GM21723 (cell line): ENCODE results near the gene DENND1A.

Experiments used
- ATAC-seq: cut with Tn5 transposase; IDR thresholded peaks from one replicate; pipeline ENCODE4 v1.9.1; 2021; ENCODE audit warnings: mild to moderate bottlenecking, moderate library complexity; ENCODE audit not compliant: unreplicated experiment

The DENND1A gene

DNA sequence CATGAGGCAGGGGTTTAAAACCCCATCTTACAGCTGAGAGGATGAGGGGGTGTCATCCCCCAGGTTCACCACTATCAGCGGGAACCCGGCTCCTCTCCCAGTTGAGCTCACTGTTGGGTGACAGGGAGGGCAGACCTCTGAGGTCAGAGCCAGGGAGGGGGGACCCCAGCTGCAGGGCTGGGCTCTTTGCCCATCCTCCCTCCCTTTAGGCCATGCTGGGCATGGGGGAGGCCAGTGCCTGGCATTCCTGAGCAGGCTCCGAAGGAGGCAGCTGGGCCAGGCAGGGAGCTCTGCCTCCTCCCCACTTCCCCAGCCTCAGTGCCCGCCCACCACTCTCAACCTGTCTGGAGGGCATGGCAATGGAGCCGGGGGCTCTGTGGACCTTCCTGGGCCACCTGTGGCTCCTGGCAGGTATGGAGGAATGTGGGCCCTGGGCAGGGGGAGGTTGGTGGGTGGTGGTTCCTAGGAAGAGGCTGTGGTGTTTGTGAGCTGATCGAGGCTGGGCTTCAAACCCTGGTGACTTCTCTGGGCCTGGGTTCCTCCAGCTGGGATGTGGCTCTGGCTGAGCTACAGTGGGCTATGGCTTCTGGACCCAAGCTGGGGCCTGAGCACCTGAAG, 561.3 kb downstream of the DENND1A start:
- ATAC-seq, result no peak

DNA sequence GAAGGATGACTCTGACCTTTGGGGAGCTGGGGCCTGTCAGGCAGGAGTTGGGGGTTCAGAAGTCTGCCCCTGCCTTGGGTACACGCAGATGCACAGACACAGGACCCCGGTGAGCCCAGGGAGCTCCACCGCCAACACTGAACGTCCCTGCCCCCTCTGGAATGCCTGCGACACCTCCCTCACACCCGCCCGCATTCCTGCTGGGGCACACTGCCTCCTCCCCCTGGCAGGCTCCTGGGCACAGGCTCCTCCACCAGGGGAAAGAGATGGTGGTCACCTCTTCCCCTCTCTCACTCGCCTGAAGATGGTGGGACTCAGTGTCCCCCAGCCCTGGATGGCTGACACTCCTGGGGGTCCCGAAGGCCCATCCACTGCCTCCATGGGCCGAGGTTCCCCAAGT, 561.9 kb downstream of the DENND1A start:
- ATAC-seq, result no peak

DNA sequence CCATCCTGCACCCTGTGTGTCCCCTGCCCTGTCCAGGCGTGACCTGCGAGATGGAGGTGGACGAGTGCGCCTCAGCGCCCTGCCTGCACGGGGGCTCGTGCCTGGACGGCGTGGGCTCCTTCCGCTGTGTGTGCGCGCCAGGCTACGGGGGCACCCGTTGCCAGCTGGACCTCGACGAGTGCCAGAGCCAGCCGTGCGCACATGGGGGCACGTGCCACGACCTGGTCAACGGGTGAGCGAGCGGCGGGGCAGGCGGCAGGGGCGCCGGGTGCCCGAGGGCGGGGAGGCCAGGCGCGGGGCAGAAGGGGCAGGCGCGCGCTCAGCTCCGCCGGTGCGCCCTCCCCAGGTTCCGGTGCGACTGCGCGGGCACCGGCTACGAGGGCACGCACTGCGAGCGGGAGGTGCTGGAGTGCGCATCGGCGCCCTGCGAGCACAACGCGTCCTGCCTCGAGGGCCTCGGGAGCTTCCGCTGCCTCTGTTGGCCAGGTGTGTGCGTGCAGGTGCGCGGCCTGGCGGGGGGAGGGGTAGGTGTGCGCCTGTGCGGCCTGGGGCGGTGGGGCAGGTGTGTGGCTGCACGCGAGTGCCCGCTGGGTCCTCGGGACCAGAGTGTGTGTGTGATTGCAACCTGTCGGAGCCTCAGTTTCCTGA, 563.9 kb downstream of the DENND1A start:
- no peak for ATAC-seq

DNA sequence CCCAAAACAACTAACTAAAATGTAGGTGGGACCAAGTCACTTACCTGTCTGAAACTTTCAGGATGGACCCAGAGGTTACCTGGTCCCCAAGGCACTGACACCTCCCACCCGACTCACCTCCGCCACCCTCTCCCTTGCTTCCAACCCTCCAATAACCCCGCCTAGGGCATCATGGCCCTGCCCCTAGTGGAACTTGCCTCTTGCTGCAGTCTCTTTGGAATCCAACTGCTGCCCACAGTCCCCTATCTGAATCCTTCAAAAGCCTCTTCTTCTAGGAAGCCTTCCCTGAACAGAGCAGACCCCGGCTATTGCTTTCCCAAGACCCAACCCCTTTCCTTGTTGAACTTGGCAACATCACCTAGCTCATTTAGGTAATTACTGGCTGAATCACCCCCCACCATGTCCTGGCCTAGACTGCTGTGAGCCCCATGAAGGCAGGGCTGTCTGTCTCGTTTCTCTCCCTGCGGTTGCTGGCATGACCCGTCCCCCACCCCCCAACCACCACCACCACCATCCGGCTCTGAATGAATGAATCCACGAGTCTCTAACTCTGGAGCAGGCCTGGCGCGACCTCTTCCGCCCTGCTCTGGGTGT, 564.5 kb downstream of the DENND1A start:
- no peak for ATAC-seq

DNA sequence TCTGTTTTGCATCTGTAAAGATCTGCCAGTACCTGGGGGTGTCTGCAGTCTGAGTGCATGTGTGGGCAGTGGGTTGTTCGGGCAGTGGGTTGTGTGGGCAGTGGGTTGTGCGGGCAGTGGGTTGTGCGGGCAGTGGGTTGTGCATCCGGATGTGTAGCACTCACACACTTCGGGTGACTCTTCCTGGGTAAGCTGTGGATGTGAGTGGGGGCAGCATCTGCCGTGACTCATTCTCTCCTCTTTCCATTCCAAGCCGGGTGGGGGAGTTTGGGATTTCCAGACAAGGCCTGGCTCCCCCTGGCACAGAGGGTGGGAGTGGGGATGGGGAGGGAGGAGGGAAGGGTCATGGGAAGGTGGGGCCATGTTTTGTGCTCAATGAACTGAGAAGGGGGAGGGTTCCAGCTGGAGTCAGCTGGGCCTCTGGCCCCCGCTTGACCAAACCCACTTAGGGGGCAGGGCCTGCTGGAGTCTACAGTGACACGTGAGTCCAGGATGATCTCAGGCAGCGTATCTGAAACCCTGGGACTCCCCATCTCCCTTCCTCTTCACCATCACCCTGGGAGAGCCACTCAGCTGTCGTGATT, 565.6 kb downstream of the DENND1A start:
- no peak for ATAC-seq

DNA sequence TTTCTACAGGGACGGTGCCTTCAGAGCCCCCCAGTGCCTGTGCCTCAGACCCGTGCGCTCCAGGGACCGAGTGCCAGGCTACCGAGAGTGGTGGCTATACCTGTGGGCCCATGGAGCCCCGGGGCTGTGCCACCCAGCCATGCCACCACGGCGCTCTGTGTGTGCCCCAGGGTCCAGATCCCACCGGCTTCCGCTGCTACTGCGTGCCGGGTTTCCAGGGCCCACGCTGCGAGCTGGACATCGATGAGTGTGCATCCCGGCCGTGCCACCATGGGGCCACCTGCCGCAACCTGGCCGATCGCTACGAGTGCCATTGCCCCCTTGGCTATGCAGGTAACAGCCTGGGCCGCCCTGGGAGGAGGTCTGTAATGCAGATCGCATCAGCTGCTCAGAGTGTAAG, 567.1 kb downstream of the DENND1A start:
- ATAC-seq, result no peak

DNA sequence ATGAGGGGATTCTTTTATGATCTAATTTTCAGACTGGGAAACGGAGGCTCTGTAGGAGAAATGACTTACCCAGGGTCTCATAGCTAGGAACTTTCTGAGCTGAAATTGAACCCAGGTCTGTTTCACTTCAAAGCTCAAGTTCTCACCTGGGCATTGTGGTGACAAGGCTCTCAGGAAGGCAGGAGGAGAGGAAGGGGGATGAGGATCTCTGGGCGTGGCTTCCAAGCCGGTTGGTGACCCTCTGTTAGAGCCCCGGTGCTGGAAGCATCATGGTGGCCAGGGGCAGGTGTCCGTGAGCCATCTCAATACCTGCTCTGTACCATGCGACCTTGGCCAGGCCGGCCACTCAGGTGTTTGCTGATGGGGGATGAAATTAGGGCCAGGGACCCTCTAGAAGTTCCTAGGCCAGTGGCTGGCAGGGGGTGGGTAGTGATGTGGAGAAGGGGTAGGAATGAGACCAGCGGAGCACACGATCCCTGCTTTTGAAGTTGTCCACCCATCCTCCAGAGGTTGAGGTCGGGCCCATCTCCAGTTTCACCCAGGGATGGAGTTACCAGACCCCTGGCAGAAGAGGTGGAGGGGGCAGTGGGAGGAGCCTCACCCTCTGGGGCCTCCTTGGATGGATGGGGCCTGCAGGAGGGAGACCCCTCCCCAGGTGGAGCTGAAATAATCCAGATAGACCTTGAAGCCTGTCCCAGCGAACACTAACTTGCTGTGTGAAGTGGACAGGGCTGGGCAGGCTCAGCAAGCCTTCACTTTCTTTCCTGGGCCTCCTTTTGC, 568.0 kb downstream of the DENND1A start:
- ATAC-seq, result no peak

DNA sequence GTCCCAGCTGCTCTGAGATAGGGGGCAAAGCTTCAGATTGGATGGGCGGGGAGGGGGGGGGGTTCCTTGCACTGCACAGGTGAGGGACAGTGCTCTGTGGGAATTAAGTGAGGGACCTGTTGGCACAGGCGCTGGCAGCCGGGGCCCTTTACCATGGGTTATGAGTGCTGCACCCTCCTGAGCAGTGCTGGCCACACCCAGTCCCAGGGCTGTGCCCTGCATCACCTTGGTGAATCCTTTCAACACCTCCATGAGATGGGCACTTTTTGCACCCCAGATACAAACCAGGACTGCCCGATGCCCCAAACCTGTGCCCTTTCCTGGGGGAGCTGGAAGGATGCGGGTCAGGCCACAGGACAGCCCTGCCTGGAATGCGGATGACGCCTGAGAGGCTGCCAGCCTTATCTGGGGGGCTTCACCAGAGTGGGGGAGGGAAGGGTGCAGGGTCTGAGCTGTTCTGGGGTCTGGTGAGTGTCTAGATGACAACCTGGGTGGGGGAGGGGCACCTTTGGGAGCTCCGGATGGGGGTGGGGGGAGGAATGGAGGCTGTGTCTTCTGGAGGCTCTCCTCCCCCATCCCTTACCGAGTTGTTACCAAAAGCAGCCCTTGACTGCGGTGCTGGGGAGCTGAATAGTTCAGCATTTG, 568.7 kb downstream of the DENND1A start:
- ATAC-seq, result no peak

DNA sequence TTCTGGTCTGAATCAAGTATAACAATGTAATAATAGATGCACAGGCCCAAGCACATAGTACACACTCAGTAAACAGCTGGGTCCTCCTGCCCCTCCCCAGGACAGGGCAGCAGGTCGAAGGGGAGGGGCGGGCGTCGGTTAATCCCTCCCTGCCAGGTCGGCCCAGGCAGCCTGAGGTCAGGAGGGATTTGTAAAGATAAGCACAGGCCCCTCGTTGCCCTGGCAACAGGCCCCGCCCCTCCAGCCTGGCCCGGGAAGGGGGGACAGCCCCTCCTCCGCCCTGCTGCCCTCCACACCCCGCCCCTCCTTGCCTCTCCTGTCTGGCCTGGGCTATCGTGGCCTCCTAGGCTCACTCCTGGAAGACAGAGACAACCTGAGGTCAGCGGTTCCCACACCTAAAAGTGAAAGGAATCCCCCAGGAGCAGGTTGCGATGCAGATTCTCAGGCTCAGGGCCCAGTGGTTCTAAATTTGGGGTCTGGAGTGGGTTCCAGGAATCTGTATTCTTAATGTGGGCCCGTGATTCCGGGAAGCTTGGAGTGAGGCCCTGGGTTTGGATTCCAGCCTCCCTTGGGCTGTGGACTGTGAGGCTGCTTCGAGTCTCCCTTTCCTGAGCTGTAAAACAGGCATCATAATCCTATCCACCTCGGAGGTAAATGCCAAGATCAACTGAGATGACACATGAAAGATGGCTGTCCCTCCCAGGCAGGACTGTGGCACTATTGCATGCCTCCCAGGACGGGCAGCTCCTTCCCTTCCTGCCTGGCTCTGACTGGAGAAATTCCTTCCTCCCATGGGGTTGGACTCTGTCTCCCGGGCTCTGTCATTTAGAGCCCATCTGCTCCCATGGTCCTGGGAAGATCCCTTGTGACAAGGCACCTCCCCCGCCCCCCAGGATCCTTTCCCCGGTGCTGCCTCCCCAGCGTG, 569.5 kb downstream of the DENND1A start:
- no peak for ATAC-seq

DNA sequence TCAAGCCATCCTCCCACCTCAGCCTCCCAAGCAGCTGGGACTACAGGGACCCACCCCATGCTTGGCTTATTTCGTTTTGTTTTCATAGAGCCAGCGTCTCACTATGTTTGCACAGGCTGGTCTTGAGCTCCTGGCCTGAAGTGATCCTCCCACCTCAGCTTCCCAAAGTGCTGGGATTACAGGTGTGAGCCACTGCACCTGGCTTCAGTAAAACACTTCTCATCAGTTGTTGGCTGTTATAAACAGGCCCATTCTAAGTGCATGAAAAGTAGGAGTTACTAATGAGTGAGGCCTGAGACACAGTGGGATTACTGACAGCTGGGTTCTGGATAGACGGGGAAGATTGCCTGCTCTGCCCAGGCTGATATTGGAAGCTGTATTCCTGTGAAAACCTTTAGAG, 570.4 kb downstream of the DENND1A start:
- no peak for ATAC-seq

DNA sequence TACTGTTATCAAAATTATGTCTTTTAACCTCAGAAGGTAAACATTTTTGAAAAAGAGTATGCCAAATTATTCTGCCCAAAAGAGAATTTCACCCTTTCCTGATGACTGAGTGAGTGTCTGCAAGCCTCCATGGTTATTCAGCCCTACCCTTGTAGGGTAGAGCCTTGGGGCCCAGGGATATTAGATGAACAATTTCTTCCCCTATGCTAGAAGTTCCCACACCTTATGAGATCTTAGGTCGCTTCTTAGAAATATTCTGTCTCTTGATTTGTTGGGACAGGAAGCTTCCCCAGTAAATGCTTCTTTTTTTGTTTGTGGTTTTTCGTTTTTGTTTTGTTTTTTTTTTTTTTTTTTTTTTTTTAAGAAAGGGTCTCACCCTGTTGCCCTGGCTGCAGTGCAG, 570.8 kb downstream of the DENND1A start:
- ATAC-seq, result no peak

DNA sequence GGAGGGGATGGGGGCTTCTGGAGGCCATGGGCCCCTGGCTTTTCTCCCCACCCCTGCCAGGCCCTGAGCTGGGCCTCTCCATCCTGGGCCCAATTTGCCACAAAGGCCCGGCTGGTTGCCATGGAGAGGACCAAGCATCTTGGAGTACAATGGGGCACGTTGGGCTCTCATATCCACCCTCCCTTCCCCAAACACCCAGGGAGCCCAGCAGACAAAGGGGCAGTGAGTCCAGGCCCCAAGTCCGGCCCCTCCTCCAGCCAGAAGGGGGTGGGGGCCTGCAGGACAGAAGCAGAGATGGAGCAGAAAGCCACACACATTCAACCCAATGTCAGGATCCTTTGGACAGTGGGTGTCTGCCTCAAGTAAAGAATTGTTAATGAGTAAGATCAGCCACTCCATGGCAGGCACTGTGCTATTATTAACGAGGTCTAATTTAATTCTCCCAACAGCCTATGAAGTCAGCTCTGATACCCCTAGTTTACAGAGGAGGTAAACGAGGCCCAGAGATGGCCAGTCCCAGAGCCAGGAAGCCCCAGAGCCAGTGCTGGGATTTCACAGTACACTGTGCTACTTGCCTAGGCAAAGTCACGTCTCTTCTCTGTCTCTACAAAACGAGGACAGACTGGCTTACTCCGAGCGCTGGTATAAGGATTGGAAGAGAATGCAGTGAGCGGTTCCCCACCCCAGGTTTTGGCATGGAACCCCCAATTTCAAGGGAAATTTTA, 571.6 kb downstream of the DENND1A start:
- no peak for ATAC-seq

DNA sequence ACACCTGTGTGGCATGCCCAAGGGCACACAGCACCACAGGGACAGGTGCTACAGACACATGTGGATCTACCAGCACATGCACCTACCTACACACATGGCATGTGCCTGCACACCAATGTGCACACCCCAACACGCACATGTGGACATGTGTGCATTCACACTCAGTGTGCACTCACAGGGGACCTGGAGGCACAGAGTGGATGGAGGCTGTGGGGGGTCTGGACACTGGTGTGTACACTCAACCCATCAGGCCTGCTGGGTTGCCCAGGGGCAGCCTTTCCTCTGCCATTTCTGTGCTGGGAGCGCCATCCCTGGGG, 572.2 kb downstream of the DENND1A start:
- ATAC-seq, result no peak

DNA sequence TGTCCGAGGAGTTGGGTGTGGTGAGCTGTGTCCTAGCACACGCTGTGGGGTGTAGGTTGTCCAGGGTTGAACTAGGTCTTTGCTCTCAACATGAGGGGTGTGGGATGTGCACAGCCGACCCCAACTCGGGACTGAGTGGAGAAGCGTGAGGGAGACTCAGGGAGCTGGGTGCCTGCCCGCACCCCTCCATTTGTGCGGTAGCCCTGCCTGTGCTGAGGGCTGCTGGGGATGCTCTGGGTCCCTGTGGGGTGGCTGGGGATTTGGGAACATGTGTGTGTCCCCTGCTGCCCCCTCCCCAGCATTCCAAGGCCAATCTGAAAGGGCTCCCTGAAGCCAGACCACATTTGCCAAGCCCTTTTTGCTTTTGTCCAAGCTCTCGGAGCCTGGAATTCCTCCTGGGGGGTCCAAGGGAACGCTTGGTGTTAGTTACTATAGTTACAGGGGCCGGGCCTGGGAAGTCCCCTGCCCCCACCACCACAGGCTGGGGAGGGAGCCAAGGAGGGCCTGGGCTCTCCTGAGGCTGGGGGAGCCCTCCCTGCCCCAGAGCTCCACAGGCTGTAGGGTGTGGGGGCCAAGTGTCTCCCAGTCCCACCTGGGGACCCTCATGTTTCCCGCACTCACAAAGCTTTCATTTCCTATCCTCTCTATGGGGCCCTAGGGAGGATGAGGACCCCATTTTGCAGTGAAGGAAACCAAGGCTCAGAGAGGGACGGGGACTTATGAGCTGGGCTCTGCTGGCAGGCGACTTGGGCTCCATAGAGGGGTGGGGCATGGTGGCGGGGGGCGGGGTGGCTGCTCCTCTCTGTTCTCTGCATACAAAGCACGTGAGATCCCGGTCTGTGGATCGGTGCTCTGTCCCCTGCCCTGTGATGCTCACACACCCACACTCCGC, 572.8 kb downstream of the DENND1A start:
- ATAC-seq, result no peak

DNA sequence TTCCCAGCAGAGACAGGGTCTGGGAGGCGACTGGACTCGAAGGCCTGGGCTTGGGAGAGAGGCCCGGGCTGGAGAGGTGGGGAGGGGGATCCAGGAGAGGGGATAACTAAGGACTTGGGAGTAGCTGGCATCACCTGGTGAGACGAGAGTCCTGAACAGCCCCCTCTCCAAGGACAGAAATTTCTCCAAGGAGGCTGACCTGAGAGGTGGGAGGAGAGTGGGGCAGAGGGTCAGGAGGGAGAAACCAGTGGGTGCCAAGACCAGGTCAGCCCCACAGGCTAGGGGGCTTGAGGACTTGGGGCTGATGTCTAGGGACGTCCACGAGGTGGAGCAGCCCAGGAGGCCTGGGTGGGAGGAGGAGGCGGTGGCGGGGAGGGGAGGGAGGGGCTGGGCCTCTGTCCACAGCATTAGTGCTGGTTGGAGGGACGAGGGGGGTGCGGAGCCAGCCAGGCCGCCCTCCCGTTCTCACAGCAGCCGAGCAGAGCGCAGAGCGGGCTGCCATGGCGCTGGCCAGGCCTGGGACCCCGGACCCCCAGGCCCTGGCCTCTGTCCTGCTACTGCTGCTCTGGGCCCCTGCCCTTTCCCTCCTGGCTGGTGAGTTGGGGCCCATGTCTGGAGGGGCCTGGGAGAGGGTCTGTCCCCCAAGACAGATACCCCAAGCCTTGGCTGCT, 574.0 kb downstream of the DENND1A start, which contains the start of gene CRB2:
TSS of gene CRB2 (plus strand) at position 437 of the 671 bp plus-strand sequence. CDS start at position 501, 64 bp downstream.
- no peak for ATAC-seq

DNA sequence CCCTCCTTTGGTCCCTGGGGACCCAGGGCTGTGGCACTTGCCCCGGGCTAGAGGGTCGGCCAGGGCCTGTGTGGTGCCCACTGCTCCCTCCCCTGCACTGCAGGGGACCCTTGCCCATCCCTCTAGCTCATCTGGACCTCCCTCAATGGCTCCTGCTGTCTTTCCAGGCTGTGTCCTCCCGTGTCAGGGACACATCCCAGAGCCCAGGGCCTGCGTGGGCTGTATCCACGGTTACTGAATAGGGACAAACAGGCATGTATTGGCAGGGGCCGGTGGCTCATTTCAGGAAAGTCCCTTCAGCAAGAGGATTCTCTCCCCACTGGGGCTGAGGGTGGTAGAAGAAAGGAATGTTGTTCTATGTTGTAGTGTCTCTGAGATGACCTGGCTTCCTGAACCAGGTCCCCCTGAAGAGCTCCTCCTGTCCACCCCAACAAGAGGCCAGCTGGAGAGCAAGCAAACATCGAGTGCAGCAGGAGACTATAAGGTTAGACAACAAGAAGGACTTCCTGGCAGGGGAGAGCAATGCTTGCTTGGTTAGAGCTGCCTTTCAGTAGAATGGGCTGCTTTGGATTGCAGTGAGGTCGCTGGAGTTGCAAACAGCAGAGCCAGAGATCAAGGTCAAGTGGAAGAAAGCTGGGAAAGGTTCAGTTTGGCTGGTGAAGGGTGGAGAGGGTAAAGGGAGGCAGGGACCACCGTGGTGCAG, 575.0 kb downstream of the DENND1A start:
- ATAC-seq, result no peak

DNA sequence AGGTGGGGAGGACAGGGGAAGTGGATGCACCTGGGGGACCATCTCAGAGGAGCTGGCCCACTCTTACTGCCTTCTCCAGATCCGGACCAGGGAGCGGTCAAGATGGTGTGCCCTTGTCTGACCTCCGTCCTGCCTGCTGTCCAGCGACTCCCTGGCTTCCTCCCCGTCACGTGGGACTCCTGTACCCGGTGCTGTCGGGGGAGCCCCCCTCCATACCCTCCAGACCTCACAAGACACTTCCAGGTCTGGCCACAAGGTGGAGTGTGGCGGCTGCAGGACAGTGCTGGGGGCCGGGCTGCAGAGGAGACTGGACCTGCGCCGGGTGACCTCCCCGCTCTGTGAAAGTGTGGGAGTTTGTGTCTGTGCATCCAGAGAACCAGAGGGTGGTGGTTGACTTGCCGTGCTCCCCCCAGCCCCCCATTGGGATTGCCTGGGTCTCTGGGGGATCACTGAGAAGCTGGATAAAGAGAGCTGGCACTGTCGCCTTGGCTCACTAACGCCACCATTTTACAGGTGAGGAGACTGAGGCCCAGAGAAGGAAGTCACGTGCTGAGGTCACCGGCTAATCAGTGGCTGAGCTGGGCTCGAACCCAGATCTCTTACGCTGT, 575.8 kb downstream of the DENND1A start:
- peak; percentile 71 for ATAC-seq
